Suprapubic skin (tissue), 4 donors: ENCODE data around the gene DCBLD1.

ENCODE experiments used
- EP300 ChIP-seq: sonication (generic); formaldehyde crosslinking; IDR thresholded peaks from one replicate; pipeline ENCODE4 v1.6.1; 2017; ENCODE audit warnings: antibody characterized with exemption
- POLR2A ChIP-seq, 2 donors: fragments of 450-650 bp; IDR thresholded peaks; one replicate each; pipeline ENCODE4 v1.6.1; 2017; ENCODE audit warnings: antibody characterized with exemption in 2 of 2, mild to moderate bottlenecking in 2 of 2, moderate library complexity in 2 of 2
- POLR2AphosphoS5 ChIP-seq, 3 donors: sonication (generic); formaldehyde crosslinking; IDR thresholded peaks; one replicate each; pipeline ENCODE4 v1.6.1; 2017; ENCODE audit warnings: antibody characterized with exemption in 3 of 3
- TF ChIP-seq, protein P1 (sequence below), 2 donors: fragments of 200-600 bp in 1 of 2; fragments of 450-650 bp in 1 of 2; sonication (generic) in 1 of 2; IDR thresholded peaks; one replicate each; pipeline ENCODE4 v1.5.1; 2016 to 2019; ENCODE audit warnings: antibody characterized with exemption in 2 of 2, mild to moderate bottlenecking in 1 of 2, moderate library complexity in 1 of 2

DNA sequence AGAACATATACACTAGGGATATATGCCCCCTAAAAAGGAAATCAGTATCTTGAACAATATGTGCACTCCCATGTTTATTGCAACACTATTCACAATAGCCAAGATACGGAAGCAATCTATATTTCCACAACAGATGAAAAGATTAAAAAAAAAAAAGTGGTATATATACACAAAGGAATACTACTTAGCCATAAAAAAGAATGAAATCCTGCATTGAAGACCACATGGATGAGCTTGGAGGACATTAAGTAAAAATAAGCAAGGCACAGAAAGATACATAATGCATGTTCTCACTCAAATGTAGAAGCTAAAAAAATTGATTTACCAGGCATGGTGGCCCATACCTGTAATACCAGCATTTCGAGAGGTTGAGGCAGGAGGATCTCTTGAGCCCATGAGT lies 115.3 kb downstream of the DCBLD1 start:
- TF ChIP-seq, protein P1, sequence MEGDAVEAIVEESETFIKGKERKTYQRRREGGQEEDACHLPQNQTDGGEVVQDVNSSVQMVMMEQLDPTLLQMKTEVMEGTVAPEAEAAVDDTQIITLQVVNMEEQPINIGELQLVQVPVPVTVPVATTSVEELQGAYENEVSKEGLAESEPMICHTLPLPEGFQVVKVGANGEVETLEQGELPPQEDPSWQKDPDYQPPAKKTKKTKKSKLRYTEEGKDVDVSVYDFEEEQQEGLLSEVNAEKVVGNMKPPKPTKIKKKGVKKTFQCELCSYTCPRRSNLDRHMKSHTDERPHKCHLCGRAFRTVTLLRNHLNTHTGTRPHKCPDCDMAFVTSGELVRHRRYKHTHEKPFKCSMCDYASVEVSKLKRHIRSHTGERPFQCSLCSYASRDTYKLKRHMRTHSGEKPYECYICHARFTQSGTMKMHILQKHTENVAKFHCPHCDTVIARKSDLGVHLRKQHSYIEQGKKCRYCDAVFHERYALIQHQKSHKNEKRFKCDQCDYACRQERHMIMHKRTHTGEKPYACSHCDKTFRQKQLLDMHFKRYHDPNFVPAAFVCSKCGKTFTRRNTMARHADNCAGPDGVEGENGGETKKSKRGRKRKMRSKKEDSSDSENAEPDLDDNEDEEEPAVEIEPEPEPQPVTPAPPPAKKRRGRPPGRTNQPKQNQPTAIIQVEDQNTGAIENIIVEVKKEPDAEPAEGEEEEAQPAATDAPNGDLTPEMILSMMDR (IDR thresholded peaks at IDR 0.05): no peak
- no peak for TF ChIP-seq POLR2AphosphoS5 (IDR thresholded peaks at IDR 0.05)
- no peak for TF ChIP-seq EP300
- no peak for TF ChIP-seq POLR2A (IDR thresholded peaks at IDR 0.05)
